Measurements from ENCODE around the gene GBX1.

The GBX1 gene

GRCh38 chr7:151206914-151207313 is 39.4 kb upstream of the GBX1 start:
- TF ChIP-seq CTCF (IDR thresholded peaks at IDR 0.05; ENCODE audit: unreplicated experiment in 3 of 3), result no peak
- H3K4me3 Mint-ChIP-seq, result no peak overlapping the region
- H3K9me3 Mint-ChIP-seq, result no peaks in the 10 kb centered on the region
- peaks cover 4% of the 10 kb centered on the region for H3K36me3 Mint-ChIP-seq (ENCODE audit: low read depth)
- H3K4me1 Mint-ChIP-seq, result no peaks in the 10 kb centered on the region
- no peak overlapping the region for H3K27ac Mint-ChIP-seq
- H3K27me3 Mint-ChIP-seq (ENCODE audit: low read depth), result peaks cover 23% of the 10 kb centered on the region

GRCh38 chr7:151205730-151206129 is 38.2 kb upstream of the GBX1 start:
- peaks cover 23% of the 10 kb centered on the region for H3K27me3 Mint-ChIP-seq (ENCODE audit: low read depth)

GRCh38 chr7:151204383-151205032 is 37.0 kb upstream of the GBX1 start:
- no peaks in the 10 kb centered on the region for H3K4me1 Mint-ChIP-seq
- H3K27ac Mint-ChIP-seq, result no peak overlapping the region
- no peaks in the 10 kb centered on the region for H3K9me3 Mint-ChIP-seq
- no peak for TF ChIP-seq CTCF (IDR thresholded peaks at IDR 0.05; ENCODE audit: unreplicated experiment in 3 of 3)
- H3K36me3 Mint-ChIP-seq (ENCODE audit: low read depth), result no peaks in the 10 kb centered on the region
- peaks cover 23% of the 10 kb centered on the region for H3K27me3 Mint-ChIP-seq (ENCODE audit: low read depth)
- no peak overlapping the region for H3K4me3 Mint-ChIP-seq

More at GRCh38 chr7:151205730-151206129, 38.2 kb upstream of the GBX1 start:
- peaks cover 2% of the 10 kb centered on the region for H3K36me3 Mint-ChIP-seq (ENCODE audit: low read depth)
- H3K4me3 Mint-ChIP-seq, result no peak overlapping the region
- TF ChIP-seq CTCF (IDR thresholded peaks at IDR 0.05; ENCODE audit: unreplicated experiment in 3 of 3), result no peak
- no peaks in the 10 kb centered on the region for H3K4me1 Mint-ChIP-seq
- H3K27ac Mint-ChIP-seq, result no peak overlapping the region
- H3K9me3 Mint-ChIP-seq, result no peaks in the 10 kb centered on the region

GRCh38 chr7:151202836-151203235 is 35.3 kb upstream of the GBX1 start:
- Mint-ChIP-seq H3K4me1 (no peaks in the 10 kb centered on the region), H3K4me3 (no peak overlapping the region), H3K27ac (no peak overlapping the region), H3K27me3 (ENCODE audit: low read depth) (peaks cover 23% of the 10 kb centered on the region), H3K36me3 (ENCODE audit: low read depth) (no peaks in the 10 kb centered on the region), H3K9me3 (no peaks in the 10 kb centered on the region)
- TF ChIP-seq CTCF (IDR thresholded peaks at IDR 0.05; ENCODE audit: unreplicated experiment in 3 of 3), result no peak

GRCh38 chr7:151201751-151202150 is 34.3 kb upstream of the GBX1 start:
- no peaks in the 10 kb centered on the region for H3K4me1 Mint-ChIP-seq
- H3K27ac Mint-ChIP-seq, result no peak overlapping the region
- no peaks in the 10 kb centered on the region for H3K36me3 Mint-ChIP-seq (ENCODE audit: low read depth)
- H3K9me3 Mint-ChIP-seq, result no peaks in the 10 kb centered on the region
- no peak for TF ChIP-seq CTCF (IDR thresholded peaks at IDR 0.05; ENCODE audit: unreplicated experiment in 3 of 3)
- H3K27me3 Mint-ChIP-seq (ENCODE audit: low read depth), result peaks cover 23% of the 10 kb centered on the region
- H3K4me3 Mint-ChIP-seq, result no peak overlapping the region

- no peaks in the 10 kb centered on the region for H3K9me3 Mint-ChIP-seq
- H3K4me1 Mint-ChIP-seq, result no peaks in the 10 kb centered on the region
- H3K27me3 Mint-ChIP-seq (ENCODE audit: low read depth), result peaks cover 23% of the 10 kb centered on the region
- TF ChIP-seq CTCF (IDR thresholded peaks at IDR 0.05; ENCODE audit: unreplicated experiment in 3 of 3), result no peak
- H3K36me3 Mint-ChIP-seq (ENCODE audit: low read depth), result no peaks in the 10 kb centered on the region
- no peak overlapping the region for H3K27ac Mint-ChIP-seq
- no peak overlapping the region for H3K4me3 Mint-ChIP-seq
Observed at GRCh38 chr7:151201344-151201743, 33.9 kb upstream of the GBX1 start.
